HCT116 (cell line): ENCODE data around the gene ZNF160. TPM values are rescaled to one million over a fixed set of nuclear protein-coding genes. Genes with fewer than 3 reads are reported as not detected.
"Not testable (repeated sequence)": the region's sequence is repeated elsewhere in the genome, so short reads cannot be mapped to it uniquely, and the experiment has no call there.

Experiments
- ATAC-seq: fragments of 200-7000 bp; cut with Tn5 transposase; 2 replicates; pipeline ENCODE4 v1.9.1; 2020; ENCODE audit warnings: mild to moderate bottlenecking, moderate library complexity
- BruUV-seq: library from RNA; stranded (reverse); fragments of 400-500 nt; replicated peaks from 2 replicates; lab custom pipeline; 2021; lab: Mats Ljungman, UMichigan
- CTCF ChIA-PET: fragments of 300-600 bp; sonication (Branson Sonifier 250); formaldehyde crosslinking; loops from one replicate; lab custom pipeline; 2021; ENCODE audit warnings: antibody characterized with exemption; lab: Charles Lee
- POLR2A ChIA-PET: fragments of 300-600, 350-600 bp; sonication (Branson Sonifier 250); formaldehyde crosslinking; loops from one replicate; lab custom pipeline; 2021; ENCODE audit warnings: antibody characterized with exemption; lab: Charles Lee
- RAD21 ChIA-PET, 2 experiments: fragments of 300-600 bp; sonication (Branson Sonifier 250); formaldehyde crosslinking; loops; one replicate each; lab custom pipeline; 2023; ENCODE audit warnings: low total read pairs in 2 of 2; ENCODE audit not compliant: uncharacterized antibody in 2 of 2, unreplicated experiment in 2 of 2, low non-redundant PET in 1 of 2; lab: Charles Lee
- DNase-seq: peaks from one replicate; pipeline ENCODE4 v3.0.0-alpha.2; 2010; ENCODE audit warnings: low read depth, low spot score
- H2AFZ ChIP-seq: fragments of 200-600 bp; shearing (Covaris generic), sonication (generic); 2 replicates; pipeline ENCODE4 v1.6.1; 2017; ENCODE audit warnings: low read depth, mixed run types, mixed read lengths, antibody characterized with exemption, low read length; ENCODE audit not compliant: poor library complexity, severe bottlenecking
- H3K27ac ChIP-seq: 2 replicates; pipeline ENCODE4 v1.5.1; 2012; ENCODE audit warnings: low read depth, low read length
- H3K27me3 ChIP-seq: fragments of 200-600 bp; sonication (generic); 2 replicates; pipeline ENCODE4 v1.6.1; 2016; ENCODE audit warnings: mixed run types, low read length, mixed read lengths; ENCODE audit not compliant: insufficient read depth
- H3K36me3 ChIP-seq, 2 experiments: fragments of 200-500 bp in 1 of 2; fragments of 200-600 bp in 1 of 2; sonication (Bioruptor generic) in 1 of 2; sonication (generic) in 1 of 2; 2 replicates each; pipeline versions ENCODE4 v1.5.1 to v1.6.1; 2014 to 2016; ENCODE audit warnings: low read length in 2 of 2, inconsistent platforms in 1 of 2, mixed read lengths in 1 of 2, mixed run types in 1 of 2; ENCODE audit not compliant: insufficient read depth in 2 of 2, control insufficient read depth in 1 of 2
- H3K4me1 ChIP-seq, 2 experiments: fragments of 200-600 bp in 1 of 2; sonication (generic) in 1 of 2; 2 replicates each; pipeline versions ENCODE4 v1.5.1 to v1.6.1; 2012 to 2017; ENCODE audit warnings: low read length in 2 of 2, inconsistent platforms in 1 of 2, mild to moderate bottlenecking in 1 of 2, mixed read lengths in 1 of 2, mixed run types in 1 of 2, moderate library complexity in 1 of 2; ENCODE audit not compliant: insufficient read depth in 2 of 2, control insufficient read depth in 1 of 2
- H3K4me2 ChIP-seq: fragments of 200-600 bp; sonication (generic); 2 replicates; pipeline ENCODE4 v1.6.1; 2017; ENCODE audit warnings: mixed run types, low read length, mixed read lengths
- H3K4me3 ChIP-seq, 2 experiments: fragments of 200-600 bp in 1 of 2; sonication (generic) in 1 of 2; replicated peaks in 1 of 2; 2 replicates each; pipeline ENCODE4 v1.5.1; 2011 to 2016; ENCODE audit warnings: low read length in 2 of 2, control low read depth in 1 of 2, low read depth in 1 of 2, mild to moderate bottlenecking in 1 of 2, mixed read lengths in 1 of 2, mixed run types in 1 of 2
- H3K79me2 ChIP-seq: fragments of 200-600 bp; sonication (generic); 2 replicates; pipeline ENCODE4 v1.6.1; 2017; ENCODE audit warnings: mild to moderate bottlenecking, mixed run types, low read length, moderate library complexity, mixed read lengths; ENCODE audit not compliant: insufficient read depth
- H3K9ac ChIP-seq: fragments of 200-600 bp; sonication (generic); 2 replicates; pipeline ENCODE4 v1.6.1; 2016; ENCODE audit warnings: low read length, mixed read lengths
- H3K9me2 ChIP-seq: fragments of 200-600 bp; sonication (generic), shearing (Covaris generic); 2 replicates; pipeline ENCODE4 v1.6.1; 2017; ENCODE audit warnings: mixed run types, mild to moderate bottlenecking, moderate library complexity; ENCODE audit not compliant: insufficient read depth
- H3K9me3 ChIP-seq, 2 experiments: fragments of 200-500 bp in 1 of 2; fragments of 200-600 bp in 1 of 2; sonication (Bioruptor generic) in 1 of 2; sonication (generic) in 1 of 2; 2 replicates each; pipeline ENCODE4 v1.6.1; 2014 to 2017; ENCODE audit warnings: low read length in 2 of 2, mixed read lengths in 2 of 2, inconsistent platforms in 1 of 2, low read depth in 1 of 2, mild to moderate bottlenecking in 1 of 2, mixed run types in 1 of 2, moderate library complexity in 1 of 2; ENCODE audit not compliant: control insufficient read depth in 1 of 2, insufficient read depth in 1 of 2
- H4K20me1 ChIP-seq: fragments of 200-600 bp; sonication (generic), shearing (Covaris generic); 2 replicates; pipeline ENCODE4 v1.6.1; 2017; ENCODE audit warnings: mixed run types, mild to moderate bottlenecking, moderate library complexity; ENCODE audit not compliant: insufficient read depth
- intact Hi-C: fragments of 100-400 bp; cut with micrococcal nuclease; formaldehyde crosslinking; loops from 2 replicates; pipeline ENCODE4 v1.10.0; 2022
- total RNA-seq: library from RNA; stranded (reverse); gene quantifications from one replicate; pipeline ENCODE4 v1.2.1, GENCODE V29; 2021; ENCODE audit not compliant: unreplicated experiment

The ZNF160 gene
- total RNA-seq, 1 experiment from 2014 or later = 14.9 TPM

- DNase-seq, BruUV-seq, H3K27ac ChIP-seq, POLR2A ChIA-PET, H3K4me3 ChIP-seq, ATAC-seq, RAD21 ChIA-PET, H3K9me3 ChIP-seq, H3K4me1 ChIP-seq, H3K9me2 ChIP-seq, H2AFZ ChIP-seq, H3K27me3 ChIP-seq, H3K9ac ChIP-seq, H3K4me2 ChIP-seq, H4K20me1 ChIP-seq, CTCF ChIA-PET: not testable (repeated sequence)
- intact Hi-C loops = loop anchor here (2.0 kb wide), 1 partner anchor 32 kb away; no protein-coding TSS in a partner anchor
- peaks cover 35% of the 10 kb centered on the region for H3K79me2 ChIP-seq
- H3K36me3 ChIP-seq = peaks cover 0 to 12% of the 10 kb centered on the region in 2 experiments; a peak in 2 of 4 replicates
These were observed 4.7 kb downstream of the ZNF160 start for GRCh38 chr19:53098570-53098969.

- Histone ChIP-seq H3K79me2 (peaks cover 26% of the 10 kb centered on the region), H3K36me3 (peaks cover 0 to 12% of the 10 kb centered on the region in 2 experiments; a peak in 2 of 4 replicates)
- CTCF ChIA-PET, BruUV-seq, intact Hi-C loops, H3K9ac ChIP-seq, H3K4me1 ChIP-seq, H3K27ac ChIP-seq, H2AFZ ChIP-seq, RAD21 ChIA-PET, H3K9me3 ChIP-seq, POLR2A ChIA-PET, DNase-seq, H3K4me3 ChIP-seq, H3K9me2 ChIP-seq, H3K4me2 ChIP-seq, H4K20me1 ChIP-seq, H3K27me3 ChIP-seq, ATAC-seq: not testable (repeated sequence)
These were observed 6.1 kb downstream of the ZNF160 start for GRCh38 chr19:53096982-53097690.

- Histone ChIP-seq H3K79me2 (peaks cover 20% of the 10 kb centered on the region), H3K36me3 (peaks cover 0 to 15% of the 10 kb centered on the region in 2 experiments; a peak in 2 of 4 replicates)
- H4K20me1 ChIP-seq, H3K9me2 ChIP-seq, DNase-seq, H3K4me2 ChIP-seq, POLR2A ChIA-PET, H3K27ac ChIP-seq, H3K4me3 ChIP-seq, intact Hi-C loops, ATAC-seq, BruUV-seq, H3K9ac ChIP-seq, CTCF ChIA-PET, H3K9me3 ChIP-seq, H3K4me1 ChIP-seq, RAD21 ChIA-PET, H3K27me3 ChIP-seq, H2AFZ ChIP-seq: not testable (repeated sequence)
These were observed 6.6 kb downstream of the ZNF160 start for GRCh38 chr19:53096579-53096978.
